ENCODE results near the gene BCAS1. TPM values are rescaled to one million over a fixed set of nuclear protein-coding genes. Genes with fewer than 3 reads are reported as not detected.

BCAS1 gene
- total RNA-seq, 1 donor from 2014 or later, result 0.08 TPM

- DNase-seq (ENCODE audit: low spot score) (peak; percentile 93), ATAC-seq (peak; percentile 81)
These were observed 32.8 kb upstream of the BCAS1 start for GRCh38 chr20:54103067-54103761.

- DNase-seq (ENCODE audit: low spot score) (no peak), ATAC-seq (no peak)
These were observed 32.1 kb upstream of the BCAS1 start for GRCh38 chr20:54102543-54102942.

GRCh38 chr20:54100563-54100962 is 30.2 kb upstream of the BCAS1 start:
- ATAC-seq (no peak), DNase-seq (ENCODE audit: low spot score) (no peak)

GRCh38 chr20:54099894-54100293 is 29.5 kb upstream of the BCAS1 start:
- DNase-seq (ENCODE audit: low spot score) (no peak), ATAC-seq (no peak)

GRCh38 chr20:54098047-54098446 is 27.7 kb upstream of the BCAS1 start:
- no peak for DNase-seq (ENCODE audit: low spot score)
- no peak for ATAC-seq

GRCh38 chr20:54097236-54097529 is 26.8 kb upstream of the BCAS1 start:
- DNase-seq (ENCODE audit: low spot score) (no peak), ATAC-seq (no peak)

- DNase-seq (ENCODE audit: low spot score), result no peak
- ATAC-seq, result no peak
These were observed 25.4 kb upstream of the BCAS1 start for GRCh38 chr20:54095824-54096223.

- ATAC-seq, result no peak
- DNase-seq (ENCODE audit: low spot score), result no peak
These were observed 23.8 kb upstream of the BCAS1 start for GRCh38 chr20:54094268-54094580.

- DNase-seq (ENCODE audit: low spot score) (no peak), ATAC-seq (no peak)
These were observed 23.3 kb upstream of the BCAS1 start for GRCh38 chr20:54093423-54094267.

- DNase-seq (ENCODE audit: low spot score), result no peak
- no peak for ATAC-seq
These were observed 21.6 kb upstream of the BCAS1 start for GRCh38 chr20:54092021-54092420.

- ATAC-seq, result no peak
- DNase-seq (ENCODE audit: low spot score), result no peak
These were observed 20.7 kb upstream of the BCAS1 start for GRCh38 chr20:54091120-54091480.

GRCh38 chr20:54090230-54091119 is 20.1 kb upstream of the BCAS1 start:
- no peak for ATAC-seq

GRCh38 chr20:54088430-54088829 is 18.0 kb upstream of the BCAS1 start:
- DNase-seq (ENCODE audit: low spot score) (no peak), ATAC-seq (no peak)

More at GRCh38 chr20:54090230-54091119, 20.1 kb upstream of the BCAS1 start:
- DNase-seq (ENCODE audit: low spot score), result no peak

- DNase-seq (ENCODE audit: low spot score), result no peak
- no peak for ATAC-seq
These were observed 16.2 kb upstream of the BCAS1 start for GRCh38 chr20:54086507-54087039.

GRCh38 chr20:54085910-54086309 is 15.5 kb upstream of the BCAS1 start:
- ATAC-seq, result no peak
- DNase-seq (ENCODE audit: low spot score), result no peak

GRCh38 chr20:54085425-54085824 is 15.0 kb upstream of the BCAS1 start:
- no peak for DNase-seq (ENCODE audit: low spot score)
- no peak for ATAC-seq

- ATAC-seq, result no peak
- no peak for DNase-seq (ENCODE audit: low spot score)
These were observed 14.5 kb upstream of the BCAS1 start for GRCh38 chr20:54084727-54085388.

GRCh38 chr20:54084193-54084592 is 13.8 kb upstream of the BCAS1 start:
- ATAC-seq, result no peak
- DNase-seq (ENCODE audit: low spot score), result no peak

- no peak for ATAC-seq
These were observed 13.1 kb upstream of the BCAS1 start for GRCh38 chr20:54083459-54083858.

GRCh38 chr20:54082100-54082499 is 11.7 kb upstream of the BCAS1 start:
- no peak for DNase-seq (ENCODE audit: low spot score)
- no peak for ATAC-seq

More at GRCh38 chr20:54083459-54083858, 13.1 kb upstream of the BCAS1 start:
- no peak for DNase-seq (ENCODE audit: low spot score)

- DNase-seq (ENCODE audit: low spot score) (no peak), ATAC-seq (no peak)
These were observed 9.3 kb upstream of the BCAS1 start for GRCh38 chr20:54079652-54080051.

Measured in left lobe of liver (tissue), 2 donors.